ENCODE data around the gene KXD1.
"Not testable (repeated sequence)": the region's sequence is repeated elsewhere in the genome, so short reads cannot be mapped to it uniquely, and the experiment has no call there.

KXD1 gene

DNA sequence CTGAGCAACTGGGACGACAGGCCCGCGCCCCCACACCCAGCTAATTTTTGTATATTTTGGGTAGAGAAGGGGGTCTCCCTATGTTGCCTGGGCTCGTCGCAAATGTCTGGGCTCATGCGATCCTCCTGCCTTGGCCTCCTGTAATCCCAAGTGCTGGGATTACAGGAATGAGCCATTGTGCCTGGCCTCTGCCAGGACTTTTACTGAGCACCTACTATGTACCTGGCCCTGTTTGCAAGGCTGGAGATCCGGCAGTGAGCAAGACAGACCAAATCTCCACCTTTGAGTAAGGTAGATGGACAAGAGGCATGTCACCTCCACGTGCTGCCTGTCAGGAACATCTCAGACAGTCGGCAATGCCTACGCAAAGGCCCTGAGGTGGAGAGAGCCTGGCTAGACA lies 21.2 kb upstream of the KXD1 start:
- no peak overlapping the region for H3K4me3 ChIP-seq (ENCODE audit: control insufficient read depth, low read depth, low read length)
- DNase-seq (ENCODE audit: low read depth): no peak
- TF ChIP-seq, protein P1, sequence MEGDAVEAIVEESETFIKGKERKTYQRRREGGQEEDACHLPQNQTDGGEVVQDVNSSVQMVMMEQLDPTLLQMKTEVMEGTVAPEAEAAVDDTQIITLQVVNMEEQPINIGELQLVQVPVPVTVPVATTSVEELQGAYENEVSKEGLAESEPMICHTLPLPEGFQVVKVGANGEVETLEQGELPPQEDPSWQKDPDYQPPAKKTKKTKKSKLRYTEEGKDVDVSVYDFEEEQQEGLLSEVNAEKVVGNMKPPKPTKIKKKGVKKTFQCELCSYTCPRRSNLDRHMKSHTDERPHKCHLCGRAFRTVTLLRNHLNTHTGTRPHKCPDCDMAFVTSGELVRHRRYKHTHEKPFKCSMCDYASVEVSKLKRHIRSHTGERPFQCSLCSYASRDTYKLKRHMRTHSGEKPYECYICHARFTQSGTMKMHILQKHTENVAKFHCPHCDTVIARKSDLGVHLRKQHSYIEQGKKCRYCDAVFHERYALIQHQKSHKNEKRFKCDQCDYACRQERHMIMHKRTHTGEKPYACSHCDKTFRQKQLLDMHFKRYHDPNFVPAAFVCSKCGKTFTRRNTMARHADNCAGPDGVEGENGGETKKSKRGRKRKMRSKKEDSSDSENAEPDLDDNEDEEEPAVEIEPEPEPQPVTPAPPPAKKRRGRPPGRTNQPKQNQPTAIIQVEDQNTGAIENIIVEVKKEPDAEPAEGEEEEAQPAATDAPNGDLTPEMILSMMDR (IDR thresholded peaks at IDR 0.05; ENCODE audit: control insufficient read depth, insufficient read depth, low read depth, low read length, missing control alignments): no peak

DNA sequence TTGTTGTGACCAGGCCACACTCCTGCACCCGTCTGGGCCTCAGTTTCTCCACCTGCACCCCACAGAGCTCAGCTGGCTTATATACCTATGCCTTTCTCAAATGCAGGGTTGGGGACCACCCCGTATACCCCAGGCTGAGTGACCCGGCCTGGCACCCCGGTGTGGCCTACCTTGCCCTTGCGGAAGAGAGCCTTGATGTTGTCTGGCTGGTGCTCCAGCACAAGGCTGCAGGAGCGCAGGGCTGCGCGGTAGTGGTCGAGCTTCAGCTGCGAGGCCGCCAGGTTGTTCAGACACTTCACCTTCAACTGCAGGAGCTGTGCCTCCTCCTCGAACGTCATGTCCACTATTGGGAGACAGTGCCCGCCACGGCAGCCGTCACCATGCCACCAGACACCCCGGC lies 20.2 kb upstream of the KXD1 start:
- DNase-seq (ENCODE audit: low read depth): no peak
- H3K4me3 ChIP-seq (ENCODE audit: control insufficient read depth, low read depth, low read length): no peak overlapping the region
- TF ChIP-seq, protein P1 (IDR thresholded peaks at IDR 0.05; ENCODE audit: control insufficient read depth, insufficient read depth, low read depth, low read length, missing control alignments): no peak

DNA sequence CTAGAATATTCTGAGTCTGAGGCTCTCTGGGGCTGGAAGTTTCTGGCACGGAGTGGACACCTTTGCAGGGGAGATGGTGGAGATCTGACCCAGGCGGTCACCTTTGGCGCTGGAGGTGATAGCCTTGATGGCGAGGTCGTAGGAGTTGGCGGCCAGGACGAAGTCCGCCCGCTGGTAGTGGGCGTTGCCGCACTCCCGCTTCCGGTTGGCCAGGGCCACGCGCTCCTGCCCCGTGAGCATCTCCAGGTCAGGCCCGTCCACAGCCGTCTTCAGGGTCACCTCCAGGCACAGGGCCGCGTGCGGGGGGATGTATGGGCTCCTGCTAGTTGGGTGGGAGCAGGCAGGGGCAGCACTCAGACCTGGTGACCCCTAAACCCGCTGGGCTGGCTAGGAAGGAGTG lies 19.6 kb upstream of the KXD1 start:
- TF ChIP-seq, protein P1 (IDR thresholded peaks at IDR 0.05; ENCODE audit: control insufficient read depth, insufficient read depth, low read depth, low read length, missing control alignments): no peak
- DNase-seq (ENCODE audit: low read depth): no peak

DNA sequence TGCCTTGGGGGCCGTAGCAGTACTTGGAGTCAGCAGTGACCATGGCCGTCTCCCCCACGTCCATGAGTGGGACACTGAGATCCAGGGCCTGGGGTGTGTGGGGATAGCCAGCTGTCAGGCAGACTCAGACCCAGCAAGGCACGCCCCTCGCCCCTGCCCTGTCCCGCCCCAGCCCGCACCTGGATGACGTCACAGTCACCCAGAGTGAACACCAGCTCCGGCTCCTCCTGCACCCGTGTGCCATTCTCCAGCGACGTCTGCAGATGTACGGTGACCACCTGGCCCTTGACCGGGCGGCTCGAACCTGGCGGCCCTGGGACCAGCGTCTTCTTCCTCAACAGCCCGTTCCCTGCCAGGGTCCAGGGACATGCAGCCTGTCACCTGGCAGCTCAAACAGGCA lies 18.3 kb upstream of the KXD1 start:
- no peak overlapping the region for H3K4me3 ChIP-seq (ENCODE audit: control insufficient read depth, low read depth, low read length)
- TF ChIP-seq, protein P1 (IDR thresholded peaks at IDR 0.05; ENCODE audit: control insufficient read depth, insufficient read depth, low read depth, low read length, missing control alignments): no peak
- no peak for DNase-seq (ENCODE audit: low read depth)

More for the DNA sequence above, 19.6 kb upstream of the KXD1 start:
- H3K4me3 ChIP-seq (ENCODE audit: control insufficient read depth, low read depth, low read length): no peak overlapping the region

DNA sequence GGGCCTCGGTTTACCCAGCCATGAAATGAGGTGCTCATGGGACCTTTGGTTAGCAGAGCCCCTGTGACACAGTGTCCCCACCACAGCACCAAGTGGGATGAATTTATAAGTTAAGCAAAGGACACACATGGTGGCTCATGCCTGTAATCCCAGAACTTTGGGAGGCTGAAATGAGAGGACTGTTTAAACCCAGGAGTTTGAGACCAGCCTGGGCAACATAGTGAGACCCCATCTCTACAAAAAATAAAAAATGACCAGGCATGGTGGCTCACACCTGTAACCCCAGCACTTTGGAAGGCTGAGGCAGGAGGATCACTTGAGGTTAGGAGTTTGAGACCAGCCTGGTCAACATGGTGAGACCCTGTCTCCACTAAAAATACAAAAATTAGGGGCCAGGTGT lies 17.5 kb upstream of the KXD1 start:
- H3K4me3 ChIP-seq (ENCODE audit: control insufficient read depth, low read depth, low read length); DNase-seq (ENCODE audit: low read depth): not testable (repeated sequence)

DNA sequence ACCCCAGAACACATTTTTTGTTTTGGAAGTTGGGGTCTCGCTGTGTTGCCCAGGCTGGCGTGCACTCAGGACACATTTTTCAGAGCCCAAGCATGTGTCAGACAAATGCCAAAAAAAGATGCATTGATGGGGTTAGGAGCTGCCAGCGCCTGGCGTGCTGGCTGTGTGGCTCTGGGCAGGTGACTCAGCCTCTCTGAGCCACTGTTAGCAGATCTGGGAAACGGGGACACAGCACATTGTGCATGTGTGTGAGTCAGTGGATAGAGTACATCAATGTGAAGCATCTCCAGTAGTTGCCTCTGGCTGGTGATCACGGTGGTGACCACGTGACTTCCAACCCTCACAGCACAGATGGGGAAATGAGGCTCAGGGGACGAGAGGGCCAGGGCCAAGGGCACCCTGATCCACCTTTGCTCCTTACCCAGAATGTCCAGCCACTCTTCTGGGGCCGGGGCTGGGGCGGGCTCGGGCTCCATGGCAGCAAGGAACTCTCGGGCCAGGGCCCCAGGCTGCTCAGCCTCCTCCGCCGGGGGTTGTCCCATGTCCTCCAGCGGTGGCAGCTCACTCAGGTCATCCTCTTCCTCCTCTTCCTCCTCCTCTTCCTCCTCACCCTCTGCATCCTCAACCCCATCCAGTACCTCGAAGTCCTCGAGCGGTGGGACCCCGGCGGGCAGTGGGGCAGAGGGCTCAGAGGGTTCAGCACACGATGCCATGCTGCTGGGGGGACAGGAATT lies 16.2 kb upstream of the KXD1 start:
- no peak overlapping the region for H3K4me3 ChIP-seq (ENCODE audit: control insufficient read depth, low read depth, low read length)
- TF ChIP-seq, protein P1 (IDR thresholded peaks at IDR 0.05; ENCODE audit: control insufficient read depth, insufficient read depth, low read depth, low read length, missing control alignments): no peak
- no peak for DNase-seq (ENCODE audit: low read depth)

DNA sequence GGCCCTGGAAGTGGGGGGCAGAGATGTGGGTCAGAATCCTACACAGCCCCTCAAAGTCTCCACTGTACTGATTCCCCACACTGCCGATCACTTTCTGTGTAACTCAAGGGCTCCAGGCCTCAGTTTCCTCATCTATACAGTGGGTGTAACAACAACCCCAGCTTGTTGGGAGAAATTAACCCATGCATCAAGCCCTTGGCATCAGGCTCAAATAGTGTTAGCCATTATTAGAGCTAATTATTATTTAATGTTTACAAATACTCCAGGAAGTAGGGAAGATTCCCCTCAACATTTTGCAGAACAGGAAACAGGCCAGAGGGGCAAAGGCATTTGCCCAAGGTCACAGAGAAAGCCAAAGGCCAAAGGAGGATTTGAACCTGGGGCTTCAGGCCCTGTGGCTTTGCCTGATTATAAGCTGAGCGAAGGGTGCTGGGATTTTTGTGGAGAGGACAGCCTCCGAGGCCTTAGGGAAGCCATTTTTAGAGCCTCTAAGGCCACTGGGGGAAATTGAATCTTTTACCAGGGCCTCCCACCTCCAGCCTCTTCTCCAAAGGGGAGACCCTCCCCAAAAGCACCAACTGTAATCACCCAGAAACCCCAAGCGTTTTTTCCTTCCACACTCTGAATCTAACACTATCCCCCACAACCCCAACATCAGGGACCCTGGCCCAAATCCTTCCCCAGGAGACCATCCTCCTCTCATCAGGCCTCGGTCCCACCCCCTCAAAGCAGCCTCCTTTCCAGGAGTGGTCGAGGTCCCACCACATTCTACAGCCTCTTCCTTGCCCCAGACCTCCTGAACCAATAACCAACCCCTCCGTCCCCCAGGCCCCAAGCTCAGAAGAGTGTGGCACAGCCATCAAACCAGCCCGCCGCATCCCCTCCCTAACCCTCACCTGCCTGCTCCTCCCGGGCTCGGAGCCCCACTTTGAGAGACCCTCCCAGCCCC lies 15.4 kb upstream of the KXD1 start:
- H3K4me3 ChIP-seq (ENCODE audit: control insufficient read depth, low read depth, low read length): peak overlapping the region; percentile 69
- DNase-seq (ENCODE audit: low read depth): no peak
- TF ChIP-seq, protein P1 (IDR thresholded peaks at IDR 0.05; ENCODE audit: control insufficient read depth, insufficient read depth, low read depth, low read length, missing control alignments): no peak

All from AG09309 (cell line).